NCI-H82 (cell line): Measurements from ENCODE around the gene EFNA4.
"Not testable (repeated sequence)": the region's sequence is repeated elsewhere in the genome, so short reads cannot be mapped to it uniquely, and the experiment has no call there.

ENCODE experiments used
- DNase-seq: peaks from one replicate; lab custom pipeline; 2025; lab: John Stamatoyannopoulos, UW

The EFNA4 gene

DNA sequence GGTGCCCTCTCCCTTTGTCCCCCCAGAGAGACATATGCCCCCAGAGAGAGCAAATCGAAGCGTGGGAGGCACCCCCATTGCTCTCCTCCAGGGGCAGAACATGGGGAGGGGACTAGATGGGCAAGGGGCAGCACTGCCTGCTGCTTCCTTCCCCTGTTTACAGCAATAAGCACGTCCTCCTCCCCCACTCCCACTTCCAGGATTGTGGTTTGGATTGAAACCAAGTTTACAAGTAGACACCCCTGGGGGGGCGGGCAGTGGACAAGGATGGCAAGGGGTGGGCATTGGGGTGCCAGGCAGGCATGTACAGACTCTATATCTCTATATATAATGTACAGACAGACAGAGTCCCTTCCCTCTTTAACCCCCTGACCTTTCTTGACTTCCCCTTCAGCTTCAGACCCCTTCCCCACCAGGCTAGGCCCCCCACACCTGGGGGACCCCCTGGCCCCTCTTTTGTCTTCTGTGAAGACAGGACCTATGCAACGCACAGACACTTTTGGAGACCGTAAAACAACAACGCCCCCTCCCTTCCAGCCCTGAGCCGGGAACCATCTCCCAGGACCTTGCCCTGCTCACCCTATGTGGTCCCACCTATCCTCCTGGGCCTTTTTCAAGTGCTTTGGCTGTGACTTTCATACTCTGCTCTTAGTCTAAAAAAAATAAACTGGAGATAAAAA, 23.5 kb downstream of the EFNA4 start:
- DNase-seq: peak; percentile 66

DNA sequence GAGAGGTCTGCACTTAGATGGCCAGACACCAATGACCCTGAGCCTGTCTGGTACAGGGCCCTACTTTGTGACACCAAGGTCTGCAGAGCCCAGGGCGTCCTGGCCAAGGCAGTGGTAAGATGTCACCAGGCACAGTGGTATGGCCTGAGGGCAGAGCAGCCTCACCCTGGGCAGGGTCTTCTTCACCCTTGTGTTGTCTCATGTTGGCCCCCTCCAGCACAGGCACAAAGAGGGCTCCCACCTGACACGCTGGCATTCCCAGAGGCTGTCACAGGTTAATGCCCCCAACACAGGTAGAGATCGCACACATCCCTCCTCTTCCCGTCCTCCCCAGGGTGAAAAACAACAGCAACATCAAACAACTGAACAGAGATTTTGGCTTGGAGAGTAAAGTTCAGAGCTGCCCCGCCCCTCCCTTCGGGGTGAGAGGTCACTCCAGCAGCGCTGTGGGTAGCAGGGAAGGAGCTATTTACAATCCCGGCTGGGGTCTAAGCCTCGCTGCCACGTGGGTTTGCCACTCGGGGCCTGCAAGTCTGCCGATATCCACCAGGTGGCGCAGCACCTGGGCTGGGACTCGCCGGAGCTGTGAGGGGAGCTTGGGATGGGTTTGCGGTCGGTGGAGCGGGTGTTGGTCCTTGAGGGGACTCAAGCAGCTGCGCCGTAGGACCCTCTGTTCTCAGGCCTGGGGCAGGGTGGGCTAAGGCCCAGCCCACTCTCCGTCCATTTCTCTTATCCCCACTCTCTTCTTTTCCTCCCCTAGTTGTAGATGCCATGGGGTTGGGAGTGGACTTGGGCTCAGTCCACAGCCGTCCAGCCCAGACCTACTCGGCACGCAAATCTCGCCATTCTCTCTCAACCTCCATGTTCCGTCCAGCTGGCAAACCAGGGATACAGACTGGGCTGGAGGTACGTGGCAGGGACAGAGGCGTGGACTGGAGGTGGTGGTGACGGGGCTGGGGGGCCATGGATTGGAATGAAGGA, 27.8 kb downstream of the EFNA4 start:
- DNase-seq: peak; percentile 96

DNA sequence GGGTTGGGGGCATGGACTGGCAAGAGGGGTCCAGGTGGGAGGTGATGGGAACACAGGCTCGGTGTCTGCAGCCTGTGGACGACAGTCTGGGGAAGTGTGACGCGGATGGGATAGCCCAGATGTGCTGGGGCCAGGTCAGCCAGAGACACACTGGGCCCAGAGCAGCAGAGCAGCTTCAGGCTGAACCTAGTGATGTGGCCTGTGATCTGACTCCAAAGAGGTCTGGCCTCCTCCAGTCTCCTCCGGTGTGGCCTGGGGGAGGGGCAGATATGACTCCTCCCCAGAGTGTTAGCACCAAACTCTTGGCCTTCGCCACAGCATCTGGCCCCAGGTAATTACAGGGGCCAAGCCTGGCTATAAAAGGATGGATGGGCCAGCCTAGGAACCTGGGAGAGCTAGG, 28.6 kb downstream of the EFNA4 start:
- DNase-seq: no peak

- DNase-seq: no peak
Observed at GRCh38 chr1:155092641-155093040, 29.1 kb downstream of the EFNA4 start.

GRCh38 chr1:155093911-155094621, 30.5 kb downstream of the EFNA4 start:
- peak; percentile 97 for DNase-seq

- DNase-seq: no peak
Observed at GRCh38 chr1:155094622-155094948, 31.0 kb downstream of the EFNA4 start.

GRCh38 chr1:155099331-155099730, 35.8 kb downstream of the EFNA4 start:
- no peak for DNase-seq

DNA sequence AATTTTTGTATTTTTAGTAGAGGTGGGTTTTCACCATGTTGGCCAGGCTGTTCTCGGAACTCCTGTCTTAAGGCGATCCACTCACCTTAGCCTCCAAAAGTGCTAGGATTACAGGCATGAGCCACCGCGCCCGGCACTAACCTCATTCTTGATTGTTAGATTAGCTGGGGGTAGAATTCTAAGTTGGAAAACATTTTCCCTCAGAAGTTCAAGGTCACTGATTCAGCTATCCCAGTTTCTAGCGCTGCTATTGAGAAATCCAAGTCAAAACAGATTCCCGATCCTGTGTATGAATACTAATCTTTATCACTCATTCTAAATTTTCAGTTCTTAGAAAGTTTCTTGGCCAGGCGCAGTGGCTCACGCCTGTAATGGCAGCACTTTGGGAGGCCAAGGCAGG, 39.8 kb downstream of the EFNA4 start:
- DNase-seq: no peak

- no peak for DNase-seq
Observed at GRCh38 chr1:155104605-155105534, 41.3 kb downstream of the EFNA4 start.

GRCh38 chr1:155105604-155106011, 42.1 kb downstream of the EFNA4 start:
- DNase-seq: no peak

DNA sequence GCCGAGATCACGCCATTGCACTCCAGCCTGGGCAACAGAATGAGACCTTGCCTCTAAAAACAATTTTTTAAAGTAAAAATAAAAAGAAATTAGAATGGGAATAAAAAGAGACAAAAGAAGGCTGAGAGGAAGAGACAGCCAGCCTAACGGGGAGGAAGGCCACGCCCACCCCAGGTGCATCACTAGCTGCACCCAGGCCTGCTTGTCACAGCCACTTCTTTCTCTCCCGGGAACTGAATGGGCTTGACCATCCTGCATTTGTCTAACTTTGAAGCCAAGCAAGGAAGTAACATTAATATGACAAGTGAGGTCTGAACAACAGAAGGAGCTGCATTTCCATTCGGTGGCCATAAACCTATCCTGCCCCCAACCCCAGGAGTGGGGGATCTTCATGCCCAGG, 43.3 kb downstream of the EFNA4 start:
- no peak for DNase-seq

DNA sequence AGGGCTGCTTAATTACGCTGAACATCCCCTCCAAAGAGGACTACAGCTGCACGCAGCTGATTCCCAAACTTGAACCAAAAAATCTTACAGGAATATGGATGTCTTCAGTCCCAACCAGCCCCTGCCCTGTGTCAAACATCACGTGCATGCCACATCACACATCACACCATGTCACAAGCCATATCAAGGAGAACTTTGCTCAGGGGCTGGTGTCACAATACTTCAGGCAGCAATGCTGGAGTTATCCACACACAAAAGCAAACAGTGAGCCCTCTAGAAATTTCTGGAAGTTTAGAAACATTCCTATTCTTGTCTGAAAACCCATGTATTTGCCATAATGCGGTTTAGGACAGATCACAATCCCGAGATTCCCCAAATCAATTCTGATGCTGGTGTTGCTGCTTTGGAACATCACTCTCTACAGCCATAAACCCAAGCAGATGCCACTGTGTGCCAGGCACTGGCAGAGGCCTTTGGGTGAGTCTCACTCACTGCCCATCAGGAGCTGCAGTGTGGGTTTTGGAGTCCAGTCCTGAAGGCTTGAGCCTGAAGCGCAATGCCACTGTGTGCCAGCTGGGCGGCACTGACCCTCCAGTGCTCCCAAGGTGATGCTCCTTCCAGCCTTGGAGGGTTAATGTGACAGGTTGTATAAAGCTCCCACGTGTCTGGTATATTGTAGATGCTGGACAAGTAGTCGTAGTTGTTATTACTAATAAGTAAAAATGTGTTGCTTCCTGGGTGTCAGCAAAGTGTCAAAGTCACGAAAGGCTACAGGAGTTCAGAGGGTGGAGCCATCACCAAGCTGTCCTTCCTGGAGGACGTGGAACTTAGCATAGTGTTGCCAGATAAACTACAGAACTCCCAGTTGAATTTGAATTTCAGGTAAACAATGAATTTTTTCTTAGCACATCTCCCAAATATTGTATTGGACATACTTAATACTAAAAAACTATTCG, 44.0 kb downstream of the EFNA4 start:
- no peak for DNase-seq

- no peak for DNase-seq
Observed at GRCh38 chr1:155108296-155108695, 44.8 kb downstream of the EFNA4 start.

GRCh38 chr1:155110381-155110780, 46.8 kb downstream of the EFNA4 start:
- peak; percentile 77 for DNase-seq

GRCh38 chr1:155110826-155111225, 47.3 kb downstream of the EFNA4 start:
- DNase-seq: no peak

- DNase-seq: no peak
Observed at GRCh38 chr1:155113450-155113980, 50.0 kb downstream of the EFNA4 start.

GRCh38 chr1:155116113-155116764, 52.7 kb downstream of the EFNA4 start:
- DNase-seq: no peak

DNA sequence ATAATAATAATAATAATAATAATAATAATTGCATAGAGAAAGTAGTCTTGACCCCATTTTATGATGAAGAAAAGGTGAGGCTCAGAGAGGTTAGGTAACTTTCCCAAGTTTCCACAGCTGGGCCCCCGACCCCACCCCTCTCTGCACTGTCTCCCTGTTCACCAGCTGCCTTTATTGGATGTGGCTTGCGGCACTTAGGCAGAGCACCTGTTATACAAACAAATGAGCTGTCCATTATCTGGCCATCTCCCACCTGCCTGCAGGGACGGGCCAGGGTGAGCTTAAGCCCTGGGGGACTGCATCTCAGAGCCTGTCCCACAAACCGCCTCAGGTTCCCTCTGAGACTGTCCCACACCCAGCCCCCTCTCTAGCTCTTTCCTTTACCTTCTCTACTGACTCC, 54.1 kb downstream of the EFNA4 start:
- DNase-seq: no peak

GRCh38 chr1:155118090-155118489, 54.5 kb downstream of the EFNA4 start:
- not testable (repeated sequence) for DNase-seq
